Hematopoietic multipotent progenitor cell treated with erythropoietin and hydrocortisone succinate and interleukin-3 and kit ligand, for 15 days (in vitro differentiated cells): ENCODE results near the gene AQP5.

Source experiments
- DNase-seq: peaks from one replicate; pipeline ENCODE4 v3.0.0-alpha.2; 2015; ENCODE audit warnings: low spot score

AQP5 gene

DNA sequence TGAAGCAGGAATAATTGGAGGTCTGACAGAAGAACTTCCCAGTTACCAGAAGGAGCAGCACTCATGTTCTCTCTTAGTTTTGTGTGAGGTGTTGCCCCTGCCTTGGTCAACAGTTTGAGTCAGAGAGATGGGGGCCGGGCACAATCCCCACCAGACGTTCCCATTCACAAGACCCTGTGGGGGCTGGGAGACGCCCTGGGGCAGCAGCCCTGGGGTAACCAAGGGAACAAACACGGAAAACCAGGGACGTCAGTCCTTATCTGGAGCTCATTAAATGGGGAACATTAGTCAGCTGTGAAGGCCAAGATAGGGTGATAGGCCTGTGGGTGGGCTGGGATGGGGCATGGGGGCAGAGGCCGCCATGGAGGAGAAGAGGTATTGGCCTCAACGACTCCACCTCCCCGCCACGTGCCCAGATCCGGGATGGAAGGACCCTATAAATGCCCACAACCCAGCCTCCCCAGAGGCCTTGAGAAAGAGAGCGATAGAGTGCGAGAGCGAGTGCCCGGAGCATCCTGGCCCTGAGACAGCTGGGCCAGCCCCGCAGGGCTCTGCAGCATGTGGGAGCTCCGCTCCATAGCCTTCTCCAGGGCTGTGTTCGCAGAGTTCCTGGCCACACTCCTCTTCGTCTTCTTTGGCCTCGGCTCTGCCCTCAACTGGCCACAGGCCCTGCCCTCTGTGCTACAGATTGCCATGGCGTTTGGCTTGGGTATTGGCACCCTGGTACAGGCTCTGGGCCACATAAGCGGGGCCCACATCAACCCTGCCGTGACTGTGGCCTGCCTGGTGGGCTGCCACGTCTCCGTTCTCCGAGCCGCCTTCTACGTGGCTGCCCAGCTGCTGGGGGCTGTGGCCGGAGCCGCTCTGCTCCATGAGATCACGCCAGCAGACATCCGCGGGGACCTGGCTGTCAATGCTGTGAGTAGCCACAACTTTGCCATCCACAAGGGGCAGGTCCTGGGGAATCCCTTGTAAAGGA is 11.1 kb upstream of the AQP5 start, which contains the start of gene AQP2:
Gene AQP2 (plus strand): TSS at position 465 of the 979 bp plus-strand sequence. CDS start 94 bp downstream, at position 559.
- no peak for DNase-seq

DNA sequence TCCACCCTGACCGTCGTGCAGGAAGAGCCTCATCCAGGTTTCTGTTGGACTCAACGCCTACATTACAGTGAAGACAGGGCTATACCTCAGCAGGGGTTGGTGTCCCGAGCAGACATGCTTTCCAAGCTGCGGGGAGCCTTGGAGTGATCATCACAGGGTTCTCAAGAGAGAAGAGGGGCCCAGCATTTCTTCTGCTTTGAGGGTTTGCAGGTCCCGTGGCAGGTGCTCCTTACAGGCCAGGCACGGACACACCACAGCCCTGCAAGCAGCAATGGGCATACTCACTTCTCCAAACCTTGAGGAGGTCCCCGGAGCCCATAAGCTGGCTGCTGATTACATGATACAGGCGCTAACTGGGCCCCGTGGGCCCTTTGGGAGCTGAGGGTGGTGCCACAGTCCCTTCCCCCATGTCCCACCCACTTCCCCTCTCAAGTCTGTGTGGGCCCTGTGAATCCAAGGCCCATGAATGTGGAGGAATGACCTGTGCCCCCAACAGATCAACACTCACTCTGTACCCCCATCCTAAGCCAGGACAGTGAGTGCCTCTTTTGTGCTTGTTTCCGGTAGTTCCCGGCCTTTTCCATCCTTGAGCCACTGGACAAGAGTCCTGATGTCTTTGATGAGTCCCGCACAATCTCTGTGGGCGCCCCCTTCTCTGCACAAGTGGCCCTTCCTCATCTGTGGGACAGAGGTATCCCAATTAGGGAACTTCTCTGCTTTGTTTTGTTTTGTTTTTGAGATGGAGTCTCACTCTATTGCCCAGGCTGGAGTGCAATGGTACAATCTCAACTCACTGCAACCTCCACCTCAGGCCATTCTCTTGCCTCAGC is 10.0 kb upstream of the AQP5 start:
- DNase-seq: no peak

DNA sequence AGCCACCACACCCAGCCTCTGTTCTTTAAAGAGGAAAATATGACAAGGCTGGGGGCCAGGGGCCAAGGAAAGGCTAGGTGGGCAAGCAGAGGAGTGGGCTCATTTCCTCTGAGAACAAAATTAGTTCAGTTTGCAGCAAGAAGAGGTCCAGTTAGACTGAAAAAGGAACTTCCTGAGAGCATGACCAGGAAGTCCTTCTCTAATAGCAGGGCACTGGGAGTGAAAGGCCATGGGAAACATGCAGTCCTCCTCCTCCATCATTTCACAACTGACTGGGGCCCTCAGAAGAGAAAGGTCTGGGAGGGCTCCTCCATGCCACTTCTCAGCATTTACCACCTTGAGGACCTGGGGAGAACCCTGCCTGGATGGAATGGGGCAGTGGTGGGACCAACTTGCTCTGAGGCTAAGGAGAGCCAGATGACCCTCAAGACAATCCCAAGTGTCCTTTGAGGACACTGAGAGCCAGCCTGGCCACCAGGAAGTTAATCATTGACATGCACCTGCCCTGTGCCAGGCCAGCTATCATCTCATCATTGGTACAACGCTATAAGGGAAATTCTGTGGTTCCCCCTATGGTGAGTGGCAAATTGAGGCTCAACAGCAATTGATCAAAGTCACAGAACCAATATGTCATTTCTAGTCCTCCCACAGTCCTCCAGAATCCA is 9.1 kb upstream of the AQP5 start:
- no peak for DNase-seq

DNA sequence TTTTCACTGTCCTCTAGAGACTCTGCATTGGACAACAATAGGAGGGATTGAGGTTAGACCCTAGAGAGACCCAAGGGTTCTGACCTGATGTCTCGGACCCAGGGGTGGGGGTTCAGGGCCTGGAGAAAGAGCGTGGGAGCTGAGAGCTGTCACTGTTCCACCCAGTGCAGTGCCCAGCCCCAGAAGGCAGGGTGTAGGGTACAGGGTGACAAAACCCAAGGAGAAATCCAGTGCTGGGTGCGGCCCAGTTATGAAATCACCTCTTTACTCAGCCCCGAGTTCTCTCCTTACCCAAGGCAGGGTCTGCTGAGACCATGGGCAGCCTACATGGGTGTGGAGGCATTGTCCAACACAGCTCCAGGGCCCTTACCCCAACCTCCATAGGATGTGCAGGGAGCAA is 8.5 kb upstream of the AQP5 start:
- DNase-seq: no peak

DNA sequence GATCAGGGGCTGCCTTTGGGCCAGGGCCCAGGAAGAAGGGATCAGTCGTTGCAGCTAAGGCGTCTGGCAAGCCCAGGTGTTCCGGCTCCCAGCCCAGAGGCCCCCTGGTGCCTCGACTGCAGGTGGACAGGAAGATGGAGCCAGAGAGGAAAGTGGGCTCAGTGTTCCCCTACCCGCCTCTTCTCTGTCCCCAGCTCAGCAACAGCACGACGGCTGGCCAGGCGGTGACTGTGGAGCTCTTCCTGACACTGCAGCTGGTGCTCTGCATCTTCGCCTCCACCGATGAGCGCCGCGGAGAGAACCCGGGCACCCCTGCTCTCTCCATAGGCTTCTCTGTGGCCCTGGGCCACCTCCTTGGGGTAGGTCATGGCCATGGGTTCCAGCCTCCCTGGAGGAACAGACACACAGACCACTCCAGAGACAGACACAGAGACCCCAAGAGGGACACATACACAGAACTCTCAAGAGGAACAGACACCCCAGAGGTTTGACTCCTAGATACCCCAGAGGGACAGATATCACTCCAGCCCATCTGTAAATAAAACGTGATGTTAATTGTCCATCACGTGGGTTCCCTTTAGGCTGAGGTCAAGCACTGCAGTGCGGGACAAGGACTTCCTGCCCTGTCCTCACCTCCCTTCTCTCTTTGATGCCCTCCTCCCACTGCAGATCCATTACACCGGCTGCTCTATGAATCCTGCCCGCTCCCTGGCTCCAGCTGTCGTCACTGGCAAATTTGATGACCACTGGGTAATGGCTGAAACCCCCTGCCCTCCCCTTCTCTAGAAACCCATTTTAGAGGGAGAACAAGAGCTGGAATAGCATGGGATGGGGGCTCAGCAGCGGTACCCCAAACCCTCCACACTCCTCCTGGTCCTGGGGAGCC is 7.5 kb upstream of the AQP5 start:
- DNase-seq: no peak

DNA sequence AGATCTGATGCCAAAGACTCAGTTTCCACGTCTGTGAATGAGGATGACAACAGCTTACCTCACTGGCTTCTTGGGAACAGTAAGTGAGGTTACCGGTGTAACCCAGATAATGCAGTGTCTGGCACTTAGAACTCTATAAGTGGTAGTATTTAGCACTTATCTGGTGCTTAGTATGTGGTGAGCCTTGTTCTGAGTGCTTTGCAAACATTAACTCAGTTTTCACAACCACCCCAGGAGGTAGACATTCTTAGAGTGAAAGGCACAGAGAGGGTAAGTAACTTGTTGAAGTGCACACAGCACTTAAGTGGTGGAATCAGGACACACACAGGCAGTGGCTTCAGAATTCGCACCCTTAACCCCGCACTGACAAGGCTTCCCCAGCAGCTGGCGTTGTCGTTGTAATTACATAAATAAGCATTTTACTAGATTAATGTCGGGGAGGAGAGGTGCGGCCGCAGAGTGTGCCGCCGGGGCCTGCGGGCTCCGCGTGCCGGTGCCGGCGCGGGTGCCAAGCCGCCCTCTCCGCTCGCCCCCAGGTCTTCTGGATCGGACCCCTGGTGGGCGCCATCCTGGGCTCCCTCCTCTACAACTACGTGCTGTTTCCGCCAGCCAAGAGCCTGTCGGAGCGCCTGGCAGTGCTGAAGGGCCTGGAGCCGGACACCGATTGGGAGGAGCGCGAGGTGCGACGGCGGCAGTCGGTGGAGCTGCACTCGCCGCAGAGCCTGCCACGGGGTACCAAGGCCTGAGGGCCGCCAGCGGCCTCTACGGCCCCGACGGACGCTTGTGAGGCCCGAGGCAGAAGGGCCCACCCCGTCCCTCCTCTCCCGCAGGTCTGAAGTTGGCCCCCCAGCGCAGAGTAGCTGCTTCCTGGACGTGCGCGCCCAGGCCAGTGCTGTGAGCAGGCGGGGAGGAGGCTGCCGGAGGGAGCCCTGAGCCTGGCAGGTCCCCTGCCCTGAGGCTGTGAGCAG is 6.5 kb upstream of the AQP5 start:
- DNase-seq: no peak

DNA sequence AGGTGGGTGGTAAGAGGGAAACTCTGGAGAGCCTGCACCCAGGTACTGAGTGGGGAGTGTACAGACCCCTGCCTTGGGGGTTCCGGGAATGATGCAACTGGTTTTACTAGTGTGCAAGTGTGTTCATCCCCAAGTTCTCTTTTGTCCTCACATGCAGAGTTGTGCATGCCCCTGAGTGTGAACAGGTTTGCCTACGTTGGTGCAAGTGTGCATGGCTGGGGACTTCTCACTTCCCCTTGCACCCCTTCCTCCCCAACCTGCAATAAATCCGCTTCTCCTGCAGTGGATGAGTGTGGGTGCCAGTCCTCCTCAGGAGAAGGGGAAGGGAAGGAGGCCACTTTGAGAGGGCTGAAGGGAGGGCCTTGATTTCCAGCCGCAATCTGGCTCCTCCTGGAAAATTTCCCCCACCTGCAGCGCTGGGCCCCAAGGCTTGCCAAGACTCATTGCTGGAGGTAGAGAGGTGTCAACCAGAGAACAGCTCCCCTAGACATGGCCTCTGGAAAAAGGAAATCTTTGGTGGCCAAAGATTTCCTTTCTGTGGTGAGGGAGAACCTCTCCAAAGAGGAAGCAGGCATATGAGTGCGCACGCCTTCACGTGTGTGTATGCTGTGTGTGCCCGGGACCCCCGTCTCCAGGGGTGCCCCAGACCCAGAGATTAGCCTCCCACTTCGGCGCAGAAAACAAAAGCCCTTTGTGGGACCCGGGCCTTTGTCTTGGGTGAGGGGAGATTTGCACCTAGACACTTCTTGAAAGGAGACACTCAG is 5.6 kb upstream of the AQP5 start:
- DNase-seq: no peak

DNA sequence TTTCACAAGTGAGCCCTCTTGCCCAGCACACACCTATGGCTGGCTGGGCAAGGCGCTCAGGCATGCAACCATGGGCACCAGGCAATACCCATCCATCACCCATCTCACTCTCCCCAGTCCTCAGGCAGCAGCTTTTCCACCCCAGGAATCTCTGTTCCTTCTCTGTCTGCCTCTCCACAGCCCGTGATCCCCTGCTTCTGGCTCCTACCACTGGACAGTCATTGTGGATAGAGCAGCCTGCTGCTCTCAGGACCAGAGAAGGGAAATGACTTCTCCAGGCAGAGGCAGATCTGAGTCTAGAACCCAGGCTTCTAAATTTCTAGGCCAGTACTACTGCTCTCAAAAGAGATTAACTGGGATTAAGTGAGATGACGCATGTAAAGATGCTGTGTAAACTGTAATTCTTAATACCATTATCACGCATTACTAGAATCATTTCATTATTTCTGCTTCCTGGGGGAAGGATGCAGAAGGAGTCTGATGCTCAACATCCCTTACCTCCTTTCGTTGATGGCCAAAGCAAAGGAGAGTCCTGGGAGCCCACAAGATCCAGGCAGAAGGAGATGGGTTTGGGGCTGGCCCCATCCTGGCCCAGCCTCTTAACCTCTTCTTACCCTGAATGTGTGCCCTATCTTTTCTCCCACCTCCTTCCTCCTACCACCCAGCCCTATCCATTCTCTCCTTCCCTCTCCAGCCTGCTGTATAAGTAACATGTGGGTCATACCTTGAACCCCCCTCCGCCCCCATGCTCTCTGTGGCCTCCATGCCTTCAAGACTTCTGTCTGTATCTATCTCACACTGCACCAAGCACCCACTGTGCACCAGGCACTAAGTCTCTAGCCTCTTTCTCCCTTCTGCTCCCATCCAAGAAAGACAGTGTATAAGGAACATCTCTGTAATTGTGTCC is 4.8 kb upstream of the AQP5 start:
- DNase-seq: no peak

DNA sequence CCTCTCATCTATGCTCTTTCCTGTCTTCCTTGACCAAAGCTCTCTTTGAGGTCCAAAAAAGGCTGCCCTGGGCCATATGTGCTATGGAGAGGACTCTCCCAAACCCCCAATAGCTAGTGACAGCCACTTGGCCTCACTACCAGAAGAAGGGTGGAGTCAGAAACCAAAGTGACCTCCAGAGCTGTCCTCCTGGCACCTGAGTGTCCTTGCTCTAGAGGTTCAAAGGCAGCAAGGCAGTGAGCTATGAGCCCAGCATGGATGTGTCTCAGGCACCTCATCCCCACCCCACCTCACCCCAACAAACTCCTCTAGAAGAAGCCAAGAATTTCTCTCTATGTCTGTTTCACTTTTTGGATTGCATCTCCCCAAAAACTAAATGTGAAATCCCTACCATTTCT is 4.1 kb upstream of the AQP5 start:
- no peak for DNase-seq

DNA sequence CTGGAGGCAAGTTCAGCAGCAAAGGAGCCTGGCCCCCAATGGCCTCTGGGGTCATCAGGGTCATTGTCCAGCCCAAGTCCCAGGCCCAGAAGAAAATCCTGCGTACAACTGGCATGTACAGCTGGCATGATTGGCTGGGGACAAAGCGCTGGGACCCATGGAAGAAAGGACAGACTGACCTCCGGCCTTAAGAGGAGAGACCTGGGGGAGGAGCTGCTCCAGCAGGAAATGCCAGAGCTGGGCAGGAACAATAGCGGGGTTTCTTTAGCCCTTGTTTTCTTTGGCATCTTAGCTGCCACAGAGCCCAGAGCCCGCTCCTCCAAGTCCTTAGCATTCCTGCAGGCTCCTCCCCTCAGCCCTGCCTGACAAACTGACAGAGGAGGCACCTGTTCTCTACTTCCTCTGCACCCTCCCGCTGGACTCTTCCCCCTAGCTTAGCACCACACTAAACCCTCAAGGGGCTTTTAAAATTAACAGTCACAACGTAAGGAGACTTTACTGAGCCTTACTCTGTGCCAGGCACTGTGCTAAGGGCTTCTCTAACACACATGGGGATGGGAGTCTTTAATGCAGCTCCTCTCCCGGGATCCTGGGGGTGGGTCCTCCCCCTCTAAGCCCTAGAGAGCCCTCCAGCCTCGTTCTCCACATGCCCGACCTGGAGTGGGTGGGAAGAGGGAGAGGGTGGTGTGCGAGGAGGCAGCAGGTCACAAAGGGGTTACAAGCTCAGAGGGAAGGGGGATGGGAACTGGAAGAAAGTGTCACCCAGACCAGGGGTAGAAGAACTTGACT is 1.8 kb upstream of the AQP5 start:
- DNase-seq: no peak

DNA sequence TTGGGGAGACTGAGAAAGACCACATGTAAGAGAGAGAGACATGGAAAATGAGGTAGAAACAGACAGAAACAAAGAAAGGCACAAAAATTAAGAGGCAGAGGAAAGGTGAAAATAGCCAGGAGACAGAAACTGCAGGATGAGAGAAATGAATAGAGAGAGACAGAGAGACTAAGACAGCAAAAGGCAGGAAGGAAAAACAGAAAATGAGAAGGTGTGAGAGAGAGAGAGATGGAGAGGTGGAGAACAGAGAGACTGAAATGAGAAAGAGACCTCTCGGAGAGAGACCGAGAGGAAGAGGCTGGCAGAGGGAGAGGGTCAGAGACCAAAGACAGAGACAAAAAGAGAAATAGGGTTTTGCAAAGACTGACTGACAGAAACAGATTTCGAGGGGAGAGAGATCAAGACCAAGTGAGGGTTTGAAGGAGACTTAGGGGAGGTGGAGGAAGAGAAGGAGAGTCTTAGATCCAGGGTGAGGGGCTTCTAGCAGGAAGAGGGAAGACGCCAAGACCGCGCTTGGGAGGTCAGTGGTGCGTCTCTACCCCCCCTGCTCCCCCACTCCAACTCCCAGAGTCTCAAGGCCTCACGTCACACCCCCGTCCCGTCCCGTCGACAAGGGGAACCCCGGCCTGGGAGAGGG is 1.1 kb upstream of the AQP5 start:
- no peak for DNase-seq

DNA sequence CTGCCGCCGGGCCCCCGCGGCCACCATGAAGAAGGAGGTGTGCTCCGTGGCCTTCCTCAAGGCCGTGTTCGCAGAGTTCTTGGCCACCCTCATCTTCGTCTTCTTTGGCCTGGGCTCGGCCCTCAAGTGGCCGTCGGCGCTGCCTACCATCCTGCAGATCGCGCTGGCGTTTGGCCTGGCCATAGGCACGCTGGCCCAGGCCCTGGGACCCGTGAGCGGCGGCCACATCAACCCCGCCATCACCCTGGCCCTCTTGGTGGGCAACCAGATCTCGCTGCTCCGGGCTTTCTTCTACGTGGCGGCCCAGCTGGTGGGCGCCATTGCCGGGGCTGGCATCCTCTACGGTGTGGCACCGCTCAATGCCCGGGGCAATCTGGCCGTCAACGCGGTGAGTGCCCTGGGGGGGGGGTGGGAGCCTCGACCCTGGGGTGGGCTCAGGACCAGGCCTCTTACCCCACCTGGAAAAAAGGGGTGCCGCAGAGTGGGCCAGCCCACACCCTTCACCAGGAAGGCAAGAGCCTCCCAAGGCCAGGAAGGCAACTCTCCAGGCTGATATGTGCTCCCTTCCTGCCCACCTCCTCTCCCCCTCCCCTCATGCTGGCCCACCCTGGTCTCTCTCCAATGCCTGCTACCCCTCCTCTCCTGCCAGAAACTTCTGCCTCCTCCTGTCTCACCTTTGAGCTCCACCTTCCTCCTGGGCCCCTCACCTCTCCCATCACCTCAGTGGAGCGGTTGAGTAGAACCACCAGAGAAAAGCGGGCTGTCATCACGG is 507 bp downstream of the AQP5 start:
- DNase-seq: no peak

DNA sequence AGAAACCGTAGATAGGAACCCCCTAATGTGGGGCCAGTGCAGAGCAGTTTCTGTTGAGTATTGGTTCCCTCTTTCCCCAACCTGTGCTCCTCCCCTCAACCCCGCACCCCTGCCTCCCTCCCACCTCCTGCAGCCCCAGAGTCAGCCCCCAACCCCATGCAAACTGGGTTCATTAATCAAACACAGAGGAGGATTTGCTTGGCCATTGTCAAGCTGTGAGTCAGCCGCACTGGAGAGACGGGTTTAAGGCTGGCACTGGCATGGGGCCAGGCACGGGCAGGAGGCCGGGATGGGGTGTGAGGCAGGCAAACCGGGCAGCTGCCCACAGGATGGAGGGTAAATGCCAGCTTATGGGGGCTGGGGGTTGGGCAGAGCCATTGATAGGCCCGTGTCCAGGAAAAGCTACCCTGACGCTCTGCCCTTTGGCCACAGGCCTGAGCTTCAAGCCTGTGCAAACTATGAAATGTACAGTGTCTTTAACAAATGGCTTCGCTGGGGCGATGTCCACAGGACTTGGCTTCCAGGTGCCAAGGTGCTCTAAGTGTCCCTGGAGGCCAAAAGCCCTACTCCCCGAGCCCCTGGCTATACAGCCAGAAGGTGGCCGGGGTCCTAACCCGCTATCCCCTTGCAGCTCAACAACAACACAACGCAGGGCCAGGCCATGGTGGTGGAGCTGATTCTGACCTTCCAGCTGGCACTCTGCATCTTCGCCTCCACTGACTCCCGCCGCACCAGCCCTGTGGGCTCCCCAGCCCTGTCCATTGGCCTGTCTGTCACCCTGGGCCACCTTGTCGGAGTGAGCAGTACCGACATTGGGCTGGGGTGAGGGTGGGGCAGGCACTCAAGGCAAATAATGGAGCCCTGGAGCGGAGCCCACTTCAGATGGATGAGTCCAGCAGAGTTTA is 1.4 kb downstream of the AQP5 start:
- DNase-seq: no peak

DNA sequence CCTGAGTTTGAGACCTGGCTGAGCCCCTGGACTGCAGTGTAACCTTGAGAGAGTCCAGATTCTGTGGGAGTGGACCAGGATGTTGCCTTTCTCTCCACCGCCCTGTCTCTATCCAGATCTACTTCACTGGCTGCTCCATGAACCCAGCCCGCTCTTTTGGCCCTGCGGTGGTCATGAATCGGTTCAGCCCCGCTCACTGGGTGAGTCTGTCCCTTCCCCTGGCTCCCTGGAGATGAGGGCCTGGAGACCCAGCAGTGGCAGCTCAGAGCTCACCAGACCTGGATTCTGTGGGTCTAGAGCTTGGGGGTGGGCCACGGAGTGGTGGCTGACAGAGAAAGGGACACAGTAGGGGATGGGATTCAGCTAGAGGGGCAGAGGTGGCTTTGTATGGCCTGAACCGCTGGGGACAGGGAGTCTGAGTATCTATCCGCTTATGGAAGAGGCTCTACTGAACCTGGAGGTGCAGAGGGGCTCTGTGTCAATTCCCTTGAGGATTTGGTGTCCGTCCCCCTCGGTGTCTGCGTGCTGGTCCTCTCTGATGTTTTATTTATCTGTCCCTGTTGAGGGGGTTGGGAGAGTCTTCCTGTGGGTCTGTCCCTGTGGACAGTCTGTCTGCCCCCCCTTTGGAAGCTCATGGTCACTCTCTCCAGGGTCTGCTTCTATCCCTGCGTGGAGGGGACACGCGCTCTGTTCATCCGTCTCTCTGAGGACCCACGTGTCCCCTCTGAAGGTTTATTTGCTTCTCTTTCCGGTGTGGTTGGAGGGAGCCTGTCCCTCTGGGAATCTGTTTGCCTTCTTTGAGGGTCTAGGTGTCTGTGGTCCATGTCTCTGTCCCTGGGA is 2.5 kb downstream of the AQP5 start:
- no peak for DNase-seq
